HepG2 (cell line): ENCODE measurements around the gene SOAT2. TPM values are rescaled to one million over a fixed set of nuclear protein-coding genes. Genes with fewer than 3 reads are reported as not detected.

Experiments used
- CEBPZ ChIP-seq: IDR thresholded peaks from 2 replicates; pipeline ENCODE4 v1.6.1; 2012; ENCODE audit warnings: low read length, improper control_type of control experiment
- HNRNPLL ChIP-seq: fragments of 200-400 bp; formaldehyde crosslinking; IDR thresholded peaks from 2 replicates; pipeline ENCODE4 v1.6.1; 2017; ENCODE audit warnings: mild to moderate bottlenecking, low read depth, low read length; ENCODE audit not compliant: poor library complexity, severe bottlenecking
- MXI1 ChIP-seq: IDR thresholded peaks from 3 replicates; pipeline ENCODE4 v1.6.1; 2012; ENCODE audit warnings: low read depth, low read length, inconsistent platforms, borderline replicate concordance
- NRL ChIP-seq: sonication (generic); formaldehyde crosslinking; IDR thresholded peaks from 2 replicates; pipeline ENCODE4 v1.5.0; 2020; ENCODE audit warnings: missing genetic modification reagents, mild to moderate bottlenecking, moderate library complexity, borderline replicate concordance
- PHF5A ChIP-seq: IDR thresholded peaks from one replicate; pipeline ENCODE4 v1.6.1; 2018; ENCODE audit warnings: low read depth, missing genetic modification reagents; ENCODE audit not compliant: unreplicated experiment
- SMARCE1 ChIP-seq: fragments of 450-650 bp; IDR thresholded peaks from 2 replicates; pipeline ENCODE4 v1.6.1; 2017; ENCODE audit warnings: borderline replicate concordance
- TCF7L2 ChIP-seq: IDR thresholded peaks from 2 replicates; pipeline ENCODE4 v1.6.1; 2011; ENCODE audit warnings: mild to moderate bottlenecking, low read depth, low read length, moderate library complexity
- U2AF2 ChIP-seq: fragments of 200-400 bp; formaldehyde crosslinking; IDR thresholded peaks from 2 replicates; pipeline ENCODE4 v1.6.1; 2017; ENCODE audit warnings: low read depth, mild to moderate bottlenecking, low read length
- ZIK1 ChIP-seq: sonication (generic); formaldehyde crosslinking; IDR thresholded peaks from 2 replicates; pipeline ENCODE4 v1.5.0; 2020; ENCODE audit warnings: mild to moderate bottlenecking, low read depth, missing genetic modification reagents, borderline replicate concordance
- ZNF335 ChIP-seq: sonication (generic); formaldehyde crosslinking; IDR thresholded peaks from 2 replicates; pipeline ENCODE4 v1.4.0; 2020; ENCODE audit warnings: missing genetic modification reagents
- ZNF556 ChIP-seq: sonication (generic); formaldehyde crosslinking; IDR thresholded peaks from 2 replicates; pipeline ENCODE4 v1.4.0; 2020; ENCODE audit warnings: mild to moderate bottlenecking, missing genetic modification reagents, borderline replicate concordance
- ZNF607 ChIP-seq: sonication (generic); formaldehyde crosslinking; IDR thresholded peaks from 2 replicates; pipeline ENCODE4 v1.5.1; 2020; ENCODE audit warnings: missing genetic modification reagents, mild to moderate bottlenecking, borderline replicate concordance
- ZNF646 ChIP-seq: sonication (generic); formaldehyde crosslinking; IDR thresholded peaks from 2 replicates; pipeline ENCODE4 v1.9.0; 2021; ENCODE audit warnings: mild to moderate bottlenecking, missing genetic modification reagents
- ZNF7 ChIP-seq: IDR thresholded peaks from 2 replicates; pipeline ENCODE4 v1.6.1; 2016; ENCODE audit warnings: missing biosample characterization, missing genetic modification reagents
- ZNF737 ChIP-seq: sonication (generic); formaldehyde crosslinking; IDR thresholded peaks from 2 replicates; pipeline ENCODE4 v1.5.0; 2020; ENCODE audit warnings: missing genetic modification reagents, mild to moderate bottlenecking, borderline replicate concordance
- polyA plus RNA-seq, 8 experiments: library from polyadenylated mRNA; depleted of rRNA in 3 of 8; stranded (reverse) in 7 of 8; unstranded in 1 of 8; fragments of >200 nt; fragmentation: Illumina TruSeq in 4 of 8; extraction: Trizol in 4 of 8; gene quantifications; 2 replicates each; pipeline versions ENCODE4 v1.2.1 to v1.2.3, GENCODE V29; 2011 to 2016; ENCODE audit warnings: low read depth in 4 of 8, missing spikeins in 1 of 8, mixed read lengths in 1 of 8; ENCODE audit not compliant: insufficient read depth in 1 of 8
- total RNA-seq, 5 experiments: library from RNA; depleted of rRNA; stranded (reverse); fragments of >200 nt; fragmentation: Illumina TruSeq; extraction: Trizol; gene quantifications; 2 replicates each; pipeline ENCODE4 v1.2.3, GENCODE V29; 2016; ENCODE audit warnings: low read depth in 1 of 5
- TF ChIP-seq, protein P1 (sequence below): IDR thresholded peaks from 2 replicates; pipeline ENCODE4 v1.6.1; 2012; ENCODE audit warnings: low read depth, low read length, improper control_type of control experiment
- TF ChIP-seq, protein P2 (sequence below): sonication (generic); formaldehyde crosslinking; IDR thresholded peaks from 2 replicates; pipeline ENCODE4 v1.5.0; 2020; ENCODE audit warnings: mild to moderate bottlenecking, low read depth, missing genetic modification reagents, borderline replicate concordance

Gene SOAT2
- total and polyA plus RNA-seq, 2 of the 13 experiments (the other 11 are each of a cell fraction or from before 2014, with no cell fraction given) = 14.9 to 108 TPM

GRCh38 chr12:53097564-53098353 lies 5.5 kb upstream of the SOAT2 start, which contains the start of gene IGFBP6 (continued):
- TF ChIP-seq ZNF607 (CRISPR knock-in tag) = no peak
- TF ChIP-seq PHF5A (CRISPR knock-in tag) = no peak
- no peak for TF ChIP-seq U2AF2
- TF ChIP-seq SMARCE1 = no peak
- TF ChIP-seq ZIK1 (CRISPR knock-in tag) = 0 out of 2 replicates have a peak, but pooled peaks have one; percentile 58
- 0 out of 2 replicates have a peak, but pooled peaks have one; percentile 32 for TF ChIP-seq ZNF556 (CRISPR knock-in tag)
- TF ChIP-seq ZNF7 (CRISPR knock-in tag) = no peak
- 0 out of 2 replicates have a peak, but pooled peaks have one; percentile 20 for TF ChIP-seq NRL (CRISPR knock-in tag)
- TF ChIP-seq, protein P1, sequence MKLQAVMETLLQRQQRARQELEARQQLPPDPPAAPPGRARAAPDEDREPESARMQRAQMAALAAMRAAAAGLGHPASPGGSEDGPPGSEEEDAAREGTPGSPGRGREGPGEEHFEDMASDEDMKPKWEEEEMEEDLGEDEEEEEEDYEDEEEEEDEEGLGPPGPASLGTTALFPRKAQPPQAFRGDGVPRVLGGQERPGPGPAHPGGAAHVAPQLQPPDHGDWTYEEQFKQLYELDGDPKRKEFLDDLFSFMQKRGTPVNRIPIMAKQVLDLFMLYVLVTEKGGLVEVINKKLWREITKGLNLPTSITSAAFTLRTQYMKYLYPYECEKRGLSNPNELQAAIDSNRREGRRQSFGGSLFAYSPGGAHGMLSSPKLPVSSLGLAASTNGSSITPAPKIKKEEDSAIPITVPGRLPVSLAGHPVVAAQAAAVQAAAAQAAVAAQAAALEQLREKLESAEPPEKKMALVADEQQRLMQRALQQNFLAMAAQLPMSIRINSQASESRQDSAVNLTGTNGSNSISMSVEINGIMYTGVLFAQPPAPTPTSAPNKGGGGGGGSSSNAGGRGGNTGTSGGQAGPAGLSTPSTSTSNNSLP = no peak
- TF ChIP-seq ZNF335 (CRISPR knock-in tag) = no peak
- TF ChIP-seq HNRNPLL = peak; percentile 39
- no peak for TF ChIP-seq ZNF646 (CRISPR knock-in tag)
- TF ChIP-seq, protein P2, sequence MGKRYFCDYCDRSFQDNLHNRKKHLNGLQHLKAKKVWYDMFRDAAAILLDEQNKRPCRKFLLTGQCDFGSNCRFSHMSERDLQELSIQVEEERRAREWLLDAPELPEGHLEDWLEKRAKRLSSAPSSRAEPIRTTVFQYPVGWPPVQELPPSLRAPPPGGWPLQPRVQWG (CRISPR knock-in tag) = no peak
- TF ChIP-seq CEBPZ = no peak
- TF ChIP-seq TCF7L2 = no peak
- TF ChIP-seq MXI1 = no peak
- no peak for TF ChIP-seq ZNF737 (CRISPR knock-in tag)
